Liver (tissue), 3 donors: ENCODE data around the gene PRDX6.

Experiments used
- ATF3 ChIP-seq: IDR thresholded peaks from 2 replicates; pipeline ENCODE4 v1.6.1; 2016; ENCODE audit warnings: antibody characterized with exemption
- CTCF ChIP-seq: fragments of 150-350 bp; IDR thresholded peaks from 2 replicates; pipeline ENCODE4 v1.5.1; 2017; ENCODE audit warnings: improper control_type of control experiment, low read depth, low read length; ENCODE audit not compliant: missing input control
- EGR1 ChIP-seq, 2 donors: IDR thresholded peaks; 2 replicates each; pipeline ENCODE4 v1.6.1; 2016 to 2018; ENCODE audit warnings: antibody characterized with exemption in 2 of 2, low read depth in 2 of 2
- RAD21 ChIP-seq, 2 donors: IDR thresholded peaks; 2 replicates each; pipeline ENCODE4 v1.6.1; 2016; ENCODE audit warnings: antibody characterized with exemption in 2 of 2, mild to moderate bottlenecking in 2 of 2
- donor health status: healthy.
- donor health status: healthy.

DNA sequence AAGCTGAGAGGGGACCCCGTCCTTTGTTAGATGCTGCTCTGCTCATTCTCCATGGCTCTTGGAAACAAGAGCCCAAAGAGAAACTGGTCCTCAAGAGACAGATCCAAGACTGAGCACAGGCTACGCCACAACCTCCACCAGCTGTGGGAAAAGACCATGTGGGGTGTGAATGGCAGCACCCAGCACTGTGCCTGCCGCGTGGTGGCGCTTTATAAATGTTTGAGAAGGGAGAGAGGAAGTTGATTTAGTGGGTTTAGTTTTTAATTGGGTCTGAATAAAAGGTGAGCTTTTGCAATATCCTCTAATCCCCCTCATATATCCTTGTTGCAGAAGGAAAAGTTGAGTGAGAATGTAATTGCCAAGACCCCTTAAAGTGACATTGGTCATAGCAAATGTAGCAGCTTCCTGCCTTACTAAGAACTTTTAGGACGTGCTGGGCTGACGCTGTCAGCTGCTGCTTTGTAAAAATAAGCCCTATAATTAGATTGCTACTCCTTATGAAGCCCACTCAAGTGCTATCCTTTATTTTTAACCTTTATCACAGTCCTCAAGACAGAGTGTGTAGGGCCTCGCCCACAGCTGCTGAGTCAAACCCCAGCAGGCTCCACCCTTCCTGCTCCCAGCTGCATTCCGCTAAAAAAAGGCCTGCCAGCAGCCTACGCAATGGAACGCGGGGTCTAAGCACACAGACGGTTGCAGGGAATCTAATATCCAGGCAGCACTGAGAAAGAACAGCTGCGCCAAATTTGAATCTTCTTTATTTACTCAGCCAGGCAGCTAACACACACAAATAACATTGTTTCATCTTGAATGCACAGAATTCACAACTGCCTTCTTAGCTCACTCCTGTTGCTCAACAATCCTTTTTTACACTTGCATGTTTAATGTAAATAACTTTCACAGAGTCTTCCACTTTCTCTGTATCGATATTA lies 47.4 kb upstream of the PRDX6 start:
- TF ChIP-seq ATF3 (peak; percentile 12), RAD21 (IDR thresholded peaks at IDR 0.05) (peak; percentile 57 to 72), CTCF (peak; percentile 44), EGR1 (IDR thresholded peaks at IDR 0.05; ENCODE audit: low read depth in 2 of 2) (no peak)
